Amygdala (tissue), 56 donors: ENCODE results near the gene GLYATL1B.
"Not testable (repeated sequence)": the region's sequence is repeated elsewhere in the genome, so short reads cannot be mapped to it uniquely, and the experiment has no call there.

ENCODE experiments used
- DNase-seq, 56 donors: peaks; one replicate each; lab custom pipeline; 2025; lab: John Stamatoyannopoulos, UW

The GLYATL1B gene

DNA sequence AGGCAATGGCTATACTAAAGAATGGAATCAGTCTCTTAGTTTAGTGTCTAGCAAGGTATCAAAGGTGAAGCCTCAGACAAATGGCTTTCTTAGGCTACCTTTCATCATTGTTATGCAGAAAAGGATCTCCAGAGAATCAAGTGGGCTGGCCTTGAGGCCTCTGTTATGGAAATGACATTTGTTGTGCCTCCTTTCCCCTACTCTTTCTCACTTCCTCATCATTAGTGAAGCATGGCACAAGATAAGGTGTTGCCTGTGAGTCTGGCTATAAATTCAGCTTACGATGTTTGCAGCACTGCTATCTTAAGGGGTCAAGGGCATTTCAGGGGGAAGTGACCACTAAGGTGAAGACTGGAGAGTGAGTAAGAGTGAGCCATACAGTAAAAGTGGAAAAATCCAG lies 9.1 kb downstream of the GLYATL1B start:
- DNase-seq = not testable (repeated sequence)

- DNase-seq = not testable (repeated sequence)
Observed at GRCh38 chr11:59095972-59096575, 10.0 kb downstream of the GLYATL1B start.

GRCh38 chr11:59097113-59097708 lies 11.1 kb downstream of the GLYATL1B start:
- peak in 23 of 56 donors; percentile 2 to 67 (median 15) for DNase-seq

GRCh38 chr11:59097938-59098337 lies 11.8 kb downstream of the GLYATL1B start:
- not testable (repeated sequence) for DNase-seq

DNA sequence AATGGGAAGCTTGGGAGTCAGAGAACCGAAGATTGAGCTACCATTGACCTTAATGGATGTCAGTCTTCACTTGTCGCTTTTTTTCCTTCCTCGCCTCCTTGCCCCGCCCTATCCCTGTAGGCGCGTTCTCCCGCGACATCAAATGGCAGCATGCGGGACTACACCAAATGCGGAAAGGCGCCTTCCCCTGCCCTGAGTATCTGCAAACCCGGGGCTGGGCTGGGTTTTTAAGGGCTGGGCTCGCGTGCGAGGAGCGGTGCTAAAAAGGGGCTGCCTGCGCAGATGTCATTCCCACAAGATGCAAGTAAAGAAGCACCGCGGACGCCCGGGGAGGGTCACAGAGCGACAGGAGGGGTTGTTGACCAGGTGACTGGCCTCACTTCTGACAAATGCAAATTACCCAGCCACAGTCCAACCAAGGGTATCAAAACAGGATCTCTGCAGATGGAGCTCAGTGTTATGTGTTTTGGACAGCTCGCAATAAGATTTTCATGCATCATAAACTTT lies 16.2 kb downstream of the GLYATL1B start:
- DNase-seq = peak in 21 of 56 donors; percentile 2 to 44 (median 15)

- peak in 54 of 56 donors; percentile 14 to 87 (median 66) for DNase-seq
Observed at GRCh38 chr11:59106363-59107336, 20.5 kb downstream of the GLYATL1B start, which contains the start of gene FAM111B. Gene FAM111B, plus strand, starts transcription at chr11:59107237. Its CDS starts 2,389 bp downstream, at chr11:59109626.

DNA sequence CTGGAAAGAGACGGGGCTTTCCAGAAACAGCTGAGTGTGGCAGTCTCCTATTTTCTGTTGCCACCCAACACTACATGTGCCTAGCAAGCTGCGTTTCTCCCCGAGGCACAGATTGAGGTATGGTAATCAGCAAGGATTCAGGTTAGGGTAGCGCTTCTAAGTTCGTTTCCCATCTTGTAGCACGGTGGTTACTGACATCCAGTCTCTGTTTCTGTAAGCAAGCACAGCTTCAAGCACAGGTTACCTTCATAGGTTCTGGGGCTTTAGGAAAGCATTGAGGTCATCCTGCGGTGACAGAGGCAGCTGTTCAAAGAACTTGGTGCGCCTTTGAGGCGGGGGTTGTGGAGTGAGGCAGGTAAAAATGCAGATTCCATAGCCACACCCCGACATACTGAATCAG lies 21.6 kb downstream of the GLYATL1B start:
- not testable (repeated sequence) for DNase-seq

- no peak for DNase-seq
Observed at GRCh38 chr11:59112494-59112893, 26.4 kb downstream of the GLYATL1B start.

- DNase-seq = no peak
Observed at GRCh38 chr11:59114344-59114743, 28.2 kb downstream of the GLYATL1B start.

DNA sequence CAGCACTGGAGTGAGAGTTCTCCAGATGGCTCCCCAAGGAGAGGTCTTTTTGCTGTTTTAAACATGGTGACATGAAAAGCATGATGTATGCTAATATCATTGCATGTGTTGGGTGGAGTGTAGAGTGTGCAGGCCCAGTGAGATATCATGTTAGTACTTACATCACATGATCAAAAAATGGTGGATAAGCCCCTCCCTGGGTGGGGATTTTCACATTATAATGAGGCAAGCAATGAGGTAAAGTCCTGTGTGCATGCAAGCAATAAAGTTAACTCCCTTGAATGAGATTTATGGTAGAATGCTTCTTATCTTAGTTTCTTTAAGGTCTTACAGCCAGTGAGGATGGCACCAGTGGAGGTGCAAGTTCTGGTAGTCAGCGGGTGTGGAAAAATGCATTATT lies 29.4 kb downstream of the GLYATL1B start:
- no peak for DNase-seq

- DNase-seq = no peak
Observed at GRCh38 chr11:59117774-59118173, 31.7 kb downstream of the GLYATL1B start.

DNA sequence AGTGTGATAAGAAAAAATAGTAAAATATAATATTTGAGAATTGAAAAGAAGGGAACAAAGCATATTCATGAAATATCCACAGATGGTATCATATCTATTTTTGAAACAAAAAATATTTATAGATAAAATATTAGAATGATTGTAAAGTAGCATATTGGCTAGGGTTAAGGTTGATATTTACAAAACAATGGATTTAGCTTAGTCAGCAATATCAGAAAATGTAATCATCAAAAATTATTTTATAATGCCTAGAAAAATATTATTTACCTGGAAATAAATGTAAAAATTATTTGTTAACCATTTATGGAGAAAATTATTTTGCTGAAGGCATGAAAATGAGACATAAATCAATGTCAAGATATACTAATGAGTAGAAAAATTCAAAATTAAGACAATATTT lies 33.7 kb downstream of the GLYATL1B start:
- no peak for DNase-seq

GRCh38 chr11:59135648-59136461 lies 49.7 kb downstream of the GLYATL1B start:
- peak in 53 of 56 donors; percentile 6 to 85 (median 53) for DNase-seq

DNA sequence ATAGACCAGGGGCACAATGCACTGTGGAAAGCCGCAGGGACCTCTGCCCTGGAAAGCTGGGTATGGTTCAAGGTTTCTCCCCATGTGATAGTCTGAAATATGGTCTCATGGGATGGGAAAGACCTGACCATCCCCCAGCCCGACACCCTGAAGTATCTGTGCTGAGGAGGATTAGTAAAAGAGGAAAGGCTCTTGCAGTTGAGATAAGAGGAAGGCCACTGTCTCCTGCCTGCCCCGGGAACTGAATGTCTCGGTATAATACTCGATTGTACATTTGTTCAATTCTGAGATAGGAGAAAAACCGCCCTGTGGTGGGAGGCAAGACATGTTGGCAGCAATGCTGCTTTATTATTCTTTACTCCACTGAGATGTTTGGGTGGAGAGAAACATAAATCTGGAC lies 50.4 kb downstream of the GLYATL1B start:
- not testable (repeated sequence) for DNase-seq

DNA sequence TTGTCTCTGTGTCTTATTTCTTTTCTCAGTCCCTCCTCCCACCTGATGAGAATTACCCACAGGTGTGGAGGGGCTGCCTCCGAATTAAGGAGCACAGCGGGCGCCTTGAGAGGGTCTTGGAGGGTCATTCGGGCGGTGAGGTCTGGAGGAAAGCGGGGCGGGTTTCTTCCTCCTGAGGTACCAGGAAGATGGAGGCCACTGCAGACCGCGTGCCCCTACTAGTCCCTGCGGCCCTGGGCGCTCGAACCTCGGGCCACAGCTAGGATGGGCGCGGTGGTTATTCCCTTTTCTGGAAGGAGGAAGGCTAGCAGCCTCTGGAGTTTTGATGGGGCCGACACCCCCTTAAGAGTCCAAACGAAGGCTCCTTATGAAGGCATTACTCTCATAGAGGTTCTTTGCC lies 51.1 kb downstream of the GLYATL1B start:
- no peak for DNase-seq

DNA sequence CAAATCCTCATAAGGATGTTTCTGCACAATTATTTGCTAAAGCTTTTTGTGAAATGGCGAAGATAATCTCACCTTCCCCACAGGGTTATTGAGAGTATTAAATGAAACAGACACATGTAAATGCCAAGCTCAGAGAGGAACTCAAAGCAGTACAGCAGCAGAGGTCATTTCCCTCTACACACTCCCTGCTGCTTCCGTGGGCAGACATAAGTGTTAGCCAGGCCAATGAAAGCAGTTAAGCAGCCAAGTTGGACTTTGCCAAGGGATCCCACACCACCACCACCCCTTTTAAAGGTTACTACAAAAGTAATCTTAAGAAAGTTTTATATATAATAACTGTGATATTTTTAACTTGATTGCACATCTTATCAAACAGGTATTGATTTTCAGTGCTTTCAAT lies 52.5 kb downstream of the GLYATL1B start:
- no peak for DNase-seq

GRCh38 chr11:59141191-59141590 lies 55.1 kb downstream of the GLYATL1B start:
- no peak for DNase-seq

DNA sequence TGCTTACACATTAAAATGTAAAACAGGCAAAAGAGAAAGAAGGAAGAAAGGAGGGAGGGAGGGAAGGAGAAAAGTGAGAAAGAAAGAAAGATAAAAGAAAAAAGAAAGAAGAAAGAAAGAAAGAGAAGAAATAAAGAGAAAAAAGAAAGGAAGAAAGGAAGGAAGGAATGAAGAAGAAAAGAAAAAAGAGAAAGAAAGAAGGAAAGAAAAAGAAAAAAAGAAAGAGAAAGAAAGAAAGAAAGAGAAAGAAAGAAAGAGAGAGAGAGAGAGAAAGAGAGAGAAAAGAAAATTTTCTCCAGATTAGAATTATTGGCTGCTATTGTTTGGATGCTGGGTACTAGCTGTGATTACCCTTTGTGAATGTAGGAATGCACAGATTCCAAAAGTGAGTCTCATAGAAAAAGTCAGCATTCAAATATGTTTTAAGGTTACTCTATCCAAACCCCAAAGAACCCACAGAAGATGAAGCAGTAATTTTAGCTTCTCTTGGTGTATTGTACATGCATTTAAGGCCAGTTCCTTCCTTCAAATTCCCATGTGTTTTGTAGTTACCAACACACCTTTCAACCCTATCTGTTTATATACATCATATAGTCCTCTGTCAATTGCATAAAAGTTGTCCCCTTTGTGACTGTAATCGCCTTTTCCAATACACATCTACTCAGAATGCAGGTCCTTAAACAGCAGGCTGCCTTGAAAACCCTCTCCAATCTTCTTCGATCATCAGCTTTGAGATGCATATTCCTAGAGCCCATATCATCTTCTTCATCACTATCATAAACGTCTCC lies 55.8 kb downstream of the GLYATL1B start:
- DNase-seq = no peak
